Coronary artery (tissue), 2 donors: Measurements from ENCODE around the gene HACE1.
"Not testable (repeated sequence)": the region's sequence is repeated elsewhere in the genome, so short reads cannot be mapped to it uniquely, and the experiment has no call there.

Experiments used
- DNase-seq: peaks from one replicate; pipeline ENCODE4 v3.0.0-alpha.2; 2017; ENCODE audit warnings: low spot score
- H3K27ac ChIP-seq, 2 donors: fragments of 200-600 bp; sonication (generic); one replicate each; pipeline ENCODE4 v1.5.1; 2016 to 2019
- H3K4me3 ChIP-seq: fragments of 200-600 bp; sonication (generic); 2 replicates; pipeline ENCODE4 v1.5.1; 2016; ENCODE audit warnings: mild to moderate bottlenecking, moderate library complexity
- CTCF ChIP-seq: fragments of 200-600 bp; sonication (generic); IDR thresholded peaks from one replicate; pipeline ENCODE4 v1.5.1; 2019; ENCODE audit warnings: antibody characterized with exemption

HACE1 gene

DNA sequence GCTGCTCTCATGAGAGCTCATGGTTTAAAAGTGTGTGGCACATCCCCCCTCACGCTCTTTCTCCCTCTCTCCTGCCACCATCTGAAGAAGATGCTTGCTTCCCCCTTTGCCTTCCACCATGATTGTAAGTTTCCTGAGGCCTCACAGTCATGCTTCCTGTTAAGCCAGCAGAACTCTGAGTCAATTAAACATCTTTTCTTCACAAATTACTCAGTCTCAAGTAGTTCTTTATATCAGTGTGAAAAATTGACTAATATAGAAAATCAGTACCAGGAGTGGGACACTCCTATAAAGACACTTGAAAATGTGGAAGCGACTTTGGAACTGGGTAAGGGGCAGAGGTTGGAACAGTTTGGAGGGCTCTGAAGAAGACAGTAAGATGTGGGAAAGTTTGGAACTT lies 45.0 kb downstream of the HACE1 start:
- no peak for TF ChIP-seq CTCF
- no peak overlapping the region for H3K27ac ChIP-seq
- DNase-seq, result no peak
- H3K4me3 ChIP-seq, result no peak overlapping the region

DNA sequence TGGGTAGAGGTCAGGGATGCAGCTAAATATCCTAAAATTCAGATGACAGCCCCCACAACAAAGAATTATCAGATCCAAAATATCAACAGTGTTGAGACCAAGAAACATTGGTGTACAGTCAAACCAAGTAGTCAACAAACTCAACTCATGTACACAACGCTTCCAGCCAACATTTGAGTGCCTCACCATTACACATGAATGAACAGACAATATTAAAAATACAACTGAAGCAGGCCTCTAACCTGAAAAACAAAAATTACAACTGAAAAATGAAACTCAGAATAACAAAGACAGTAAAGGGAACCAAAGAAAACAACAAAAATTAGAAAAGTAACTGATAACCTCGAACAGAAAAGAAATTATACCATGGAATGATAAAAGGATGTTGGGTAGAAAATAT lies 46.2 kb downstream of the HACE1 start:
- Histone ChIP-seq H3K4me3 (no peak overlapping the region), H3K27ac (no peak overlapping the region)
- DNase-seq, result no peak
- TF ChIP-seq CTCF, result no peak

GRCh38 chr6:104809116-104809515 lies 50.6 kb downstream of the HACE1 start:
- TF ChIP-seq CTCF, result no peak
- Histone ChIP-seq H3K27ac (no peak overlapping the region), H3K4me3 (no peak overlapping the region)
- DNase-seq, result no peak

GRCh38 chr6:104805335-104805734 lies 54.4 kb downstream of the HACE1 start:
- not testable (repeated sequence) for DNase-seq, H3K4me3 ChIP-seq, H3K27ac ChIP-seq

DNA sequence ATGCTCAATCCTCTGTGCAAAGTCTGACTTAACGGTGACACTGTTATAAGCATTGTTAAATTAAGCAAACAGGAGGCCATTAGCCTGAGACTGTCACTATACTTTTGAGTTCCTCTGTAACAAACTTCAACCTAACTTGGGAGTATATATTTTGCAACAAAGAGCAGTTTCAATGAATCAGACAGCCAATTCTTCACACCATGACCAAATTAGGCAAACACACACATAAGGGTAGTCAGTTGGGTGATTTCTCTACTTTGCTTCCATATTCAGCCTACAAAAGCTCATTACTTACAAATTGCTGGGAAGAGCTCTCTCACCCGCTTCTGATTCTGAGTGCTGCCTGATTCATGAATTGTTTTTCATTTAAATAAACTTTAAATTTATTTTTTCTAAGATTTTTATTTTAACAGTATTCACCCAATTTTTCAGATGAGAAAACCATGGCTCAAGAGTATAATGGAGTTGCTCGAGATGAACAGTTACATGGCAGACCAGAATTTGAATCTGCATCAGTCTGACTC lies 60.5 kb downstream of the HACE1 start:
- TF ChIP-seq CTCF, result no peak
- no peak overlapping the region for H3K4me3 ChIP-seq
- DNase-seq, result no peak
- H3K27ac ChIP-seq, result no peak overlapping the region

DNA sequence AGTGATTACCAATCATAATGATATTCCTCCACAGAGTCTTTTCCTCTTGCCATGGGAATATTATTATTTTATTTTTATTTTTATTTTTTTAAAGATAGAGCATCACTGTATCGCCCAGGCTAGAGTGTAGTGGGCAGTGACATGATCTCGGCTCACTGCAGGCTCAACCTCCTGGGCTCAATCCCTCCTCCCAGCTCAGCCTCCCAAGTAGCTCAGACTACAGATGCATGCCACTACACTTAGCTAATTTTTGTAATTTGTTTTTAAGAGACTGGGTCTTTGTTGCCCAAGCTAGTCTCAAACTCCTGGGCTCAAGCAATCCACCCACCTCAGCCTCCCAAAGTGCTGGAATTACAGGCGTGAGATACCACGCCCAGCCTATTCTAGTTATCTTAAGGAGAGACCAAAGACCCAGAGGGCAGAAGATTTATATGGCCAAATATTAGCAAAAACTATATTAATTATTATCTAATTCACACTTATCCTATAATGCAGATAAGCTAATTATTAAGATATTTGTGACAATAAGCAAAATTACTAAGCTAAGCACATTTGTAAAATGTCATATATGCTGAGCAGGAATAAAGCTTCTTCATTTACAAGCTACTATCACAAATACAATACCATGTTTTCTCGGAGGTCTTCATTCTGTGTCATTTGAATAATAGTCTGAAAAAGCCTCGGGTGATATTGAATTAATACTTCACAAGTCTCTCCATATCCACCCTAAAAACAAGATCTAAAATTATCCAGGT lies 63.5 kb downstream of the HACE1 start:
- no peak overlapping the region for H3K4me3 ChIP-seq
- DNase-seq, result no peak
- TF ChIP-seq CTCF, result no peak
- H3K27ac ChIP-seq, result no peak overlapping the region

DNA sequence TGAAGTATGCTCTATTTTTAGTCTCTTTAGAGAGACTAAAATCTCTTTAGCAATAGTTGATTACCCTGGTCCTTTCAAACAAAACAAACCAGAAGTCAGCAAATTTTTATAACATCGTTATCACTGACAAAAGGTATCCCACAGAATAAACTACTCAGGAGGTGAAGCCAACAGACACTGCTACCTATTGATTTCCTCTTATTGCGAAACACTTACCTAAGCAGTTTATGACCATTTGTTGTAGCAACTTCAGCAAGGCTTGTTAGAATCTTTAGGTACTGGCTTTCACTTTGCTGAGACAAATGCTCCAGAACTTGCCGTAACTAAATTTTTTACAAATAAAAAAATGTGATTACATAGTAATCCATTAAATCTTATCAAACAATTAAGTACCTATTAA lies 64.4 kb downstream of the HACE1 start:
- H3K27ac ChIP-seq, result no peak overlapping the region
- no peak for DNase-seq
- H3K4me3 ChIP-seq, result no peak overlapping the region
- TF ChIP-seq CTCF, result no peak
